K562 (cell line): ENCODE data around the gene BTF3L4. TPM values are rescaled to one million over a fixed set of nuclear protein-coding genes. Genes with fewer than 3 reads are reported as not detected.

Experiments
- CXXC5 ChIP-seq: fragments of 250-450 bp; sonication (Bioruptor Pico); IDR thresholded peaks from 2 replicates; pipeline ENCODE4 v1.8.0; 2022; ENCODE audit warnings: inconsistent platforms, mild to moderate bottlenecking, moderate library complexity
- DIDO1 ChIP-seq: fragments of 450-650 bp; IDR thresholded peaks from 2 replicates; pipeline ENCODE4 v1.6.1; 2016; ENCODE audit warnings: low read depth, missing biosample characterization, missing genetic modification characterization
- IRF9 ChIP-seq: fragments of 450-650 bp; IDR thresholded peaks from 2 replicates; pipeline ENCODE4 v1.6.1; 2016; ENCODE audit warnings: missing biosample characterization, missing genetic modification characterization
- RREB1 ChIP-seq: fragments of 250-450 bp; sonication (Bioruptor Pico); IDR thresholded peaks from 2 replicates; pipeline ENCODE4 v1.4.0; 2020
- SAP30 ChIP-seq: fragments of 200-600 bp; sonication (generic); IDR thresholded peaks from 2 replicates; pipeline ENCODE4 v1.6.1; 2012; ENCODE audit warnings: borderline replicate concordance, low read depth, mild to moderate bottlenecking, moderate library complexity, low read length, control low read depth, inconsistent platforms; ENCODE audit not compliant: insufficient read depth, poor library complexity, severe bottlenecking
- TSC22D4 ChIP-seq: fragments of 450-650 bp; IDR thresholded peaks from 2 replicates; pipeline ENCODE4 v1.6.1; 2016; ENCODE audit warnings: missing genetic modification characterization, missing biosample characterization, control low read depth
- polyA plus RNA-seq, 8 experiments: library from polyadenylated mRNA; depleted of rRNA in 4 of 8; stranded (reverse) in 5 of 8; unstranded in 3 of 8; fragments of >200 nt; fragmentation: Nextera tagmentation in 2 of 8; fragmentation: Illumina TruSeq in 1 of 8; extraction: Ambion mirVana in 2 of 8; extraction: Trizol in 1 of 8; gene quantifications; 2 replicates each; pipeline versions ENCODE4 v1.2.1 to v1.2.3, GENCODE V29; 2011 to 2014; ENCODE audit warnings: inconsistent platforms in 1 of 8, missing spikeins in 1 of 8
- total RNA-seq, 7 experiments: library from RNA; depleted of rRNA in 6 of 7; stranded (reverse); fragments of >200 nt in 6 of 7; fragmentation: Illumina TruSeq in 2 of 7; extraction: Trizol in 2 of 7; gene quantifications; 2 replicates each; pipeline versions ENCODE4 v1.2.1 to v1.2.3, GENCODE V29; 2011 to 2021; ENCODE audit warnings: low replicate concordance in 1 of 7
- TF ChIP-seq, protein P1 (sequence below): fragments of 450-650 bp; IDR thresholded peaks from 2 replicates; pipeline ENCODE4 v1.6.1; 2016; ENCODE audit warnings: mild to moderate bottlenecking, moderate library complexity

The BTF3L4 gene
- total and polyA plus RNA-seq, 9 of the 15 experiments (the other 6 are each of a cell fraction or from before 2014, with no cell fraction given): 40.1 to 106 (median 88.8) TPM

DNA sequence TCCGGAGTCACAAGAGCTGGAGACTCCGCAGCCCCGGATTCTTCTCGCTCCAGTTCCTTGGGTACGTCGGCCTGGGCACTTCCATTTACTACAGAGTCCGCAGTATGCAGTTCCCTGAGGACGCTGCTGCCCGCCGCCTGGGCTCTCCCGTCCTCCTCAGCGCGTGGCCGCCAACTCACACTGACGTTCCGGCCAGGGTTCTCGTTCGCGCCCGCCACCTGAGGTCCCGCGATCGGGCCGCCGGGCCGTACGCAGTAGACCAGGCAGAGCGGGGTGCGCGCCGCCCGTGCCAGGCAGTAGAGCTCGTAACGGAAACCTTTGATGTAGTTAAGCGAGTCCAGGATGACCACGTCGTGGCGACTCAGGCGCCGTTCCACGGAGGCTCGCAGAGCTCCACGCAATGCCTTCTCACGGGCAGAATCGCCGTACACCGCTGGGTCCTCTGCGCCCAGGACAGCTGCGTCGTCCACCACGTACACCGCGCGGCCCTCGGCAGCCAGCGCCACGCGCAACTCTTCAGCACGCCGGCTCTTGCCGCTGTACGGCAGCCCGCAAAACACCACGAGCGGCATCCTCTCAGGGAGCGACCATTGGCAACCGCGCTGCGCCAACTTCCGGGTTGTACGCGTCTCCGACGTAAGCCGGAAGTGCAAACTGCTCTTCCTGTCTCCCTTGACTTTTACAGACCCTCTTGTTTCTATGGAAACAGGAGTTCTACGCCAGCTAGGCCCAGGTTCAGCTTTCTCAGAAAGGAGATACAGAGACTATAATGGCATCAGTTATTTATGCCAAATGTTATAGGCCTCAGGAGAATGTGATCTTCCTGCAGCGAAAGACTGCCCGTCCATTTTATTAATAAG, 22.7 kb upstream of the BTF3L4 start, which contains the start of gene KTI12 (continued):
- TF ChIP-seq, protein P1, sequence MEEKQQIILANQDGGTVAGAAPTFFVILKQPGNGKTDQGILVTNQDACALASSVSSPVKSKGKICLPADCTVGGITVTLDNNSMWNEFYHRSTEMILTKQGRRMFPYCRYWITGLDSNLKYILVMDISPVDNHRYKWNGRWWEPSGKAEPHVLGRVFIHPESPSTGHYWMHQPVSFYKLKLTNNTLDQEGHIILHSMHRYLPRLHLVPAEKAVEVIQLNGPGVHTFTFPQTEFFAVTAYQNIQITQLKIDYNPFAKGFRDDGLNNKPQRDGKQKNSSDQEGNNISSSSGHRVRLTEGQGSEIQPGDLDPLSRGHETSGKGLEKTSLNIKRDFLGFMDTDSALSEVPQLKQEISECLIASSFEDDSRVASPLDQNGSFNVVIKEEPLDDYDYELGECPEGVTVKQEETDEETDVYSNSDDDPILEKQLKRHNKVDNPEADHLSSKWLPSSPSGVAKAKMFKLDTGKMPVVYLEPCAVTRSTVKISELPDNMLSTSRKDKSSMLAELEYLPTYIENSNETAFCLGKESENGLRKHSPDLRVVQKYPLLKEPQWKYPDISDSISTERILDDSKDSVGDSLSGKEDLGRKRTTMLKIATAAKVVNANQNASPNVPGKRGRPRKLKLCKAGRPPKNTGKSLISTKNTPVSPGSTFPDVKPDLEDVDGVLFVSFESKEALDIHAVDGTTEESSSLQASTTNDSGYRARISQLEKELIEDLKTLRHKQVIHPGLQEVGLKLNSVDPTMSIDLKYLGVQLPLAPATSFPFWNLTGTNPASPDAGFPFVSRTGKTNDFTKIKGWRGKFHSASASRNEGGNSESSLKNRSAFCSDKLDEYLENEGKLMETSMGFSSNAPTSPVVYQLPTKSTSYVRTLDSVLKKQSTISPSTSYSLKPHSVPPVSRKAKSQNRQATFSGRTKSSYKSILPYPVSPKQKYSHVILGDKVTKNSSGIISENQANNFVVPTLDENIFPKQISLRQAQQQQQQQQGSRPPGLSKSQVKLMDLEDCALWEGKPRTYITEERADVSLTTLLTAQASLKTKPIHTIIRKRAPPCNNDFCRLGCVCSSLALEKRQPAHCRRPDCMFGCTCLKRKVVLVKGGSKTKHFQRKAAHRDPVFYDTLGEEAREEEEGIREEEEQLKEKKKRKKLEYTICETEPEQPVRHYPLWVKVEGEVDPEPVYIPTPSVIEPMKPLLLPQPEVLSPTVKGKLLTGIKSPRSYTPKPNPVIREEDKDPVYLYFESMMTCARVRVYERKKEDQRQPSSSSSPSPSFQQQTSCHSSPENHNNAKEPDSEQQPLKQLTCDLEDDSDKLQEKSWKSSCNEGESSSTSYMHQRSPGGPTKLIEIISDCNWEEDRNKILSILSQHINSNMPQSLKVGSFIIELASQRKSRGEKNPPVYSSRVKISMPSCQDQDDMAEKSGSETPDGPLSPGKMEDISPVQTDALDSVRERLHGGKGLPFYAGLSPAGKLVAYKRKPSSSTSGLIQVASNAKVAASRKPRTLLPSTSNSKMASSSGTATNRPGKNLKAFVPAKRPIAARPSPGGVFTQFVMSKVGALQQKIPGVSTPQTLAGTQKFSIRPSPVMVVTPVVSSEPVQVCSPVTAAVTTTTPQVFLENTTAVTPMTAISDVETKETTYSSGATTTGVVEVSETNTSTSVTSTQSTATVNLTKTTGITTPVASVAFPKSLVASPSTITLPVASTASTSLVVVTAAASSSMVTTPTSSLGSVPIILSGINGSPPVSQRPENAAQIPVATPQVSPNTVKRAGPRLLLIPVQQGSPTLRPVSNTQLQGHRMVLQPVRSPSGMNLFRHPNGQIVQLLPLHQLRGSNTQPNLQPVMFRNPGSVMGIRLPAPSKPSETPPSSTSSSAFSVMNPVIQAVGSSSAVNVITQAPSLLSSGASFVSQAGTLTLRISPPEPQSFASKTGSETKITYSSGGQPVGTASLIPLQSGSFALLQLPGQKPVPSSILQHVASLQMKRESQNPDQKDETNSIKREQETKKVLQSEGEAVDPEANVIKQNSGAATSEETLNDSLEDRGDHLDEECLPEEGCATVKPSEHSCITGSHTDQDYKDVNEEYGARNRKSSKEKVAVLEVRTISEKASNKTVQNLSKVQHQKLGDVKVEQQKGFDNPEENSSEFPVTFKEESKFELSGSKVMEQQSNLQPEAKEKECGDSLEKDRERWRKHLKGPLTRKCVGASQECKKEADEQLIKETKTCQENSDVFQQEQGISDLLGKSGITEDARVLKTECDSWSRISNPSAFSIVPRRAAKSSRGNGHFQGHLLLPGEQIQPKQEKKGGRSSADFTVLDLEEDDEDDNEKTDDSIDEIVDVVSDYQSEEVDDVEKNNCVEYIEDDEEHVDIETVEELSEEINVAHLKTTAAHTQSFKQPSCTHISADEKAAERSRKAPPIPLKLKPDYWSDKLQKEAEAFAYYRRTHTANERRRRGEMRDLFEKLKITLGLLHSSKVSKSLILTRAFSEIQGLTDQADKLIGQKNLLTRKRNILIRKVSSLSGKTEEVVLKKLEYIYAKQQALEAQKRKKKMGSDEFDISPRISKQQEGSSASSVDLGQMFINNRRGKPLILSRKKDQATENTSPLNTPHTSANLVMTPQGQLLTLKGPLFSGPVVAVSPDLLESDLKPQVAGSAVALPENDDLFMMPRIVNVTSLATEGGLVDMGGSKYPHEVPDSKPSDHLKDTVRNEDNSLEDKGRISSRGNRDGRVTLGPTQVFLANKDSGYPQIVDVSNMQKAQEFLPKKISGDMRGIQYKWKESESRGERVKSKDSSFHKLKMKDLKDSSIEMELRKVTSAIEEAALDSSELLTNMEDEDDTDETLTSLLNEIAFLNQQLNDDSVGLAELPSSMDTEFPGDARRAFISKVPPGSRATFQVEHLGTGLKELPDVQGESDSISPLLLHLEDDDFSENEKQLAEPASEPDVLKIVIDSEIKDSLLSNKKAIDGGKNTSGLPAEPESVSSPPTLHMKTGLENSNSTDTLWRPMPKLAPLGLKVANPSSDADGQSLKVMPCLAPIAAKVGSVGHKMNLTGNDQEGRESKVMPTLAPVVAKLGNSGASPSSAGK: peak; percentile 54
- 0 out of 2 replicates have a peak, but pooled peaks have one; percentile 75 for TF ChIP-seq RREB1 (CRISPR knock-in tag)
- TF ChIP-seq DIDO1: peak; percentile 53; the same call in 1 of the 2 replicates
- no peak for TF ChIP-seq TSC22D4 (tag)
- TF ChIP-seq IRF9 (tag): no peak
- peak; percentile 92 for TF ChIP-seq CXXC5
- TF ChIP-seq SAP30: peak; percentile 93
